H1 (cell line): ENCODE data around the gene KCNQ2. TPM values are rescaled to one million over a fixed set of nuclear protein-coding genes. Genes with fewer than 3 reads are reported as not detected.

Experiments used
- ASH2L ChIP-seq: fragments of 200-600, 300-600 bp; sonication (generic); IDR thresholded peaks from one replicate; pipeline ENCODE4 v1.7.1; 2017; ENCODE audit warnings: low read length
- CBX5 ChIP-seq: fragments of 300-800, 300-1000 bp; sonication (generic); IDR thresholded peaks from 2 replicates; pipeline ENCODE4 v1.7.1; 2016; ENCODE audit warnings: antibody characterized with exemption, low read length, low read depth
- CHD1 ChIP-seq: IDR thresholded peaks from 2 replicates; pipeline ENCODE4 v1.6.1; 2012; ENCODE audit warnings: low read depth, low read length, improper control_type of control experiment
- CHD7 ChIP-seq: fragments of 300-600 bp; sonication (generic); IDR thresholded peaks from 2 replicates; pipeline ENCODE4 v1.7.1; 2012; ENCODE audit warnings: low read length, moderate library complexity, mild to moderate bottlenecking, inconsistent platforms; ENCODE audit not compliant: insufficient replicate concordance
- EZH2 ChIP-seq: fragments of 200-600 bp; sonication (generic); IDR thresholded peaks from 2 replicates; pipeline ENCODE4 v1.7.1; 2012; ENCODE audit warnings: low read depth, mild to moderate bottlenecking, moderate library complexity, low read length, inconsistent platforms; ENCODE audit not compliant: severe bottlenecking
- HDAC6 ChIP-seq: IDR thresholded peaks from one replicate; pipeline ENCODE4 v1.7.1; 2012; ENCODE audit warnings: low read depth, mild to moderate bottlenecking, inconsistent platforms, low read length, moderate library complexity
- RNF2 ChIP-seq: fragments of 200-900, 300-1000 bp; sonication (generic); IDR thresholded peaks from 2 replicates; pipeline ENCODE4 v1.7.1; 2016; ENCODE audit warnings: borderline replicate concordance, low read depth, mild to moderate bottlenecking, antibody characterized with exemption, low read length; ENCODE audit not compliant: poor library complexity, severe bottlenecking; ENCODE audit errors: missing control alignments
- SP2 ChIP-seq: IDR thresholded peaks from 2 replicates; pipeline ENCODE4 v1.6.1; 2012; ENCODE audit warnings: mild to moderate bottlenecking, low read length, inconsistent platforms
- polyA plus RNA-seq, 7 experiments: library from polyadenylated mRNA; depleted of rRNA in 3 of 7; stranded (reverse) in 5 of 7; unstranded in 2 of 7; fragments of >200 nt in 5 of 7; fragments of 200-250 nt in 2 of 7; gene quantifications; 1 replicate in 5 of 7; 2 replicates in 1 of 7; 4 replicates in 1 of 7; pipeline versions ENCODE4 v1.2.1 to v1.2.3, GENCODE V29; 2011 to 2013; ENCODE audit warnings: missing spikeins in 2 of 7, mixed read lengths in 2 of 7
- total RNA-seq: library from RNA; stranded (reverse); fragmentation: NEBNext Ultra II Directional; extraction: Animal tissue kit (Norgen Biotek cat#: 25700); gene quantifications from 2 replicates; pipeline ENCODE4 v1.2.1, GENCODE V29; 2021
- TF ChIP-seq, protein P1 (sequence below), 3 experiments: IDR thresholded peaks; 1 replicate in 2 of 3; 2 replicates in 1 of 3; pipeline versions ENCODE4 v1.5.1 to v1.6.1; 2011; ENCODE audit warnings: low read length in 3 of 3, mild to moderate bottlenecking in 3 of 3, inconsistent platforms in 2 of 3, low read depth in 1 of 3, moderate library complexity in 1 of 3; ENCODE audit not compliant: insufficient read depth in 1 of 3; ENCODE audit errors: control extremely low read depth in 1 of 3

Gene KCNQ2
- total and polyA plus RNA-seq, 2 of the 8 experiments (the other 6 are each of a cell fraction or from before 2014, with no cell fraction given), result 82.6 to 243 TPM

DNA sequence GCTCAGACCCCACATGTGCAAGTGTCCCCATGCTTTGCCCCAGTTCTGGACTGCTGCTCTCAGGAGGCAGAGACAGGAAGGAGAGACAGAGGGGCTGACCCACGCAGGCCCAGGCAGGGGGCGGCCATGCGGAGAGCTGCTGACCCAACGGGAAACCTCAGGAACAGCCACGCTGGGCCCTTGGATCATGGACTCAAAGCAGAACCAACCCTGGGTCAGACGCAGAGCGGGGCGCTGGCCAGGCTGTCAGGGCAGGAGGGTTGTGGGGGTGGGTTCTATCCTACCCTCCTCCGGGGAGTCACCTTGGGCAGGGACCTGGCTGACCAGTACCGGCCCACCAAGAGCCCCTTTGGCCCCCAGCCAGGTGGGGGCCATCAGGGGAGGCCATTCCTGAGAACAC, 2.0 kb downstream of the KCNQ2 start (continued):
- TF ChIP-seq CHD7 (no peak), ASH2L (no peak), CBX5 (no peak), CHD1 (no peak), SP2 (no peak), HDAC6 (no peak), EZH2 (no peak), RNF2 (no peak)
- TF ChIP-seq, protein P1, sequence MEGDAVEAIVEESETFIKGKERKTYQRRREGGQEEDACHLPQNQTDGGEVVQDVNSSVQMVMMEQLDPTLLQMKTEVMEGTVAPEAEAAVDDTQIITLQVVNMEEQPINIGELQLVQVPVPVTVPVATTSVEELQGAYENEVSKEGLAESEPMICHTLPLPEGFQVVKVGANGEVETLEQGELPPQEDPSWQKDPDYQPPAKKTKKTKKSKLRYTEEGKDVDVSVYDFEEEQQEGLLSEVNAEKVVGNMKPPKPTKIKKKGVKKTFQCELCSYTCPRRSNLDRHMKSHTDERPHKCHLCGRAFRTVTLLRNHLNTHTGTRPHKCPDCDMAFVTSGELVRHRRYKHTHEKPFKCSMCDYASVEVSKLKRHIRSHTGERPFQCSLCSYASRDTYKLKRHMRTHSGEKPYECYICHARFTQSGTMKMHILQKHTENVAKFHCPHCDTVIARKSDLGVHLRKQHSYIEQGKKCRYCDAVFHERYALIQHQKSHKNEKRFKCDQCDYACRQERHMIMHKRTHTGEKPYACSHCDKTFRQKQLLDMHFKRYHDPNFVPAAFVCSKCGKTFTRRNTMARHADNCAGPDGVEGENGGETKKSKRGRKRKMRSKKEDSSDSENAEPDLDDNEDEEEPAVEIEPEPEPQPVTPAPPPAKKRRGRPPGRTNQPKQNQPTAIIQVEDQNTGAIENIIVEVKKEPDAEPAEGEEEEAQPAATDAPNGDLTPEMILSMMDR (IDR thresholded peaks at IDR 0.05; ENCODE audit: control extremely low read depth in 1 of 3, insufficient read depth in 1 of 3, low read depth in 1 of 3, low read length in 3 of 3), result no peak
